AG09309 (cell line): Measurements from ENCODE around the gene NHLRC4.

Source experiments
- DNase-seq: peaks from one replicate; pipeline ENCODE4 v3.0.0-alpha.2; 2010; ENCODE audit warnings: low read depth
- H3K4me3 ChIP-seq: 2 replicates; pipeline ENCODE4 v1.5.1; 2011; ENCODE audit warnings: mild to moderate bottlenecking, low read depth, low read length, moderate library complexity; ENCODE audit not compliant: control insufficient read depth
- TF ChIP-seq, protein P1 (sequence below): IDR thresholded peaks from 2 replicates; pipeline ENCODE4 v1.5.1; 2011; ENCODE audit warnings: mild to moderate bottlenecking, low read depth, low read length, inconsistent platforms; ENCODE audit not compliant: insufficient read depth, control insufficient read depth; ENCODE audit errors: missing control alignments

The NHLRC4 gene

GRCh38 chr16:546909-547770, 19.7 kb upstream of the NHLRC4 start:
- TF ChIP-seq, protein P1, sequence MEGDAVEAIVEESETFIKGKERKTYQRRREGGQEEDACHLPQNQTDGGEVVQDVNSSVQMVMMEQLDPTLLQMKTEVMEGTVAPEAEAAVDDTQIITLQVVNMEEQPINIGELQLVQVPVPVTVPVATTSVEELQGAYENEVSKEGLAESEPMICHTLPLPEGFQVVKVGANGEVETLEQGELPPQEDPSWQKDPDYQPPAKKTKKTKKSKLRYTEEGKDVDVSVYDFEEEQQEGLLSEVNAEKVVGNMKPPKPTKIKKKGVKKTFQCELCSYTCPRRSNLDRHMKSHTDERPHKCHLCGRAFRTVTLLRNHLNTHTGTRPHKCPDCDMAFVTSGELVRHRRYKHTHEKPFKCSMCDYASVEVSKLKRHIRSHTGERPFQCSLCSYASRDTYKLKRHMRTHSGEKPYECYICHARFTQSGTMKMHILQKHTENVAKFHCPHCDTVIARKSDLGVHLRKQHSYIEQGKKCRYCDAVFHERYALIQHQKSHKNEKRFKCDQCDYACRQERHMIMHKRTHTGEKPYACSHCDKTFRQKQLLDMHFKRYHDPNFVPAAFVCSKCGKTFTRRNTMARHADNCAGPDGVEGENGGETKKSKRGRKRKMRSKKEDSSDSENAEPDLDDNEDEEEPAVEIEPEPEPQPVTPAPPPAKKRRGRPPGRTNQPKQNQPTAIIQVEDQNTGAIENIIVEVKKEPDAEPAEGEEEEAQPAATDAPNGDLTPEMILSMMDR: peak; percentile 64
- no peak overlapping the region for H3K4me3 ChIP-seq
- DNase-seq: no peak

- TF ChIP-seq, protein P1: no peak
- no peak overlapping the region for H3K4me3 ChIP-seq
- DNase-seq: no peak
Measured at GRCh38 chr16:548586-548985, 18.2 kb upstream of the NHLRC4 start.

GRCh38 chr16:549544-550263, 17.1 kb upstream of the NHLRC4 start:
- DNase-seq: no peak
- TF ChIP-seq, protein P1: peak; percentile 6
- no peak overlapping the region for H3K4me3 ChIP-seq

DNA sequence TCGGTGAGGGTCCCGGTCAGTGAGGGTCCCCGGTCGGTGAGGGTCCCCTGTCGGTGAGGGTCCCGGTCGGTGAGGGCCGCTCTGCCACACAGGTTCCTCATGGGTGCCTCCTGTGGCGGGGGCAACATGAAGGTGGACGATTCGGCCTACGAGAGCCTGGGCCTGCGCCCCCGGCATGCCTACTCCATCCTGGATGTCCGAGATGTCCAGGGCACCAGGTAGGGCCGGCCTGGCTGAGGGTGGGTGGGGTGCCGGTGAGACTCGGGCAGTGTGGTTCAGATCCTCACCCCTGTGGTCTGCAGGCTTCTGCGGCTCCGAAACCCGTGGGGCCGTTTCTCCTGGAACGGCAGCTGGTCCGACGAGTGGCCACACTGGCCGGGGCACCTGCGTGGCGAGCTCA, 15.6 kb upstream of the NHLRC4 start:
- no peak for DNase-seq
- TF ChIP-seq, protein P1: no peak
- no peak overlapping the region for H3K4me3 ChIP-seq

GRCh38 chr16:552171-552570, 14.6 kb upstream of the NHLRC4 start:
- DNase-seq: no peak

GRCh38 chr16:553601-554296, 13.1 kb upstream of the NHLRC4 start:
- no peak overlapping the region for H3K4me3 ChIP-seq
- no peak for DNase-seq
- TF ChIP-seq, protein P1: no peak

More at GRCh38 chr16:552171-552570, 14.6 kb upstream of the NHLRC4 start:
- H3K4me3 ChIP-seq: no peak overlapping the region
- TF ChIP-seq, protein P1: no peak
